AG04449 (cell line): ENCODE measurements around the gene ADAMTS17.

Source experiments
- CTCF ChIA-PET: fragments of 350-600 bp; formaldehyde crosslinking; extraction: SDS; loops from one replicate; lab custom pipeline; 2021; ENCODE audit warnings: antibody characterized with exemption; lab: Yijun Ruan, JAX
- POLR2A ChIA-PET: fragments of 400-600, 350-600 bp; formaldehyde crosslinking; extraction: SDS; loops from one replicate; lab custom pipeline; 2020; ENCODE audit warnings: antibody characterized with exemption, inconsistent platforms; lab: Yijun Ruan, JAX
- DNase-seq: peaks from one replicate; pipeline ENCODE4 v3.0.0-alpha.2; 2010; ENCODE audit warnings: low read depth, low spot score
- H3K4me3 ChIP-seq: 2 replicates; pipeline ENCODE4 v1.5.1; 2011; ENCODE audit warnings: low read depth, mild to moderate bottlenecking, control low read depth, low read length
- TF ChIP-seq, protein P1 (sequence below): IDR thresholded peaks from one replicate; pipeline ENCODE4 v1.5.1; 2011; ENCODE audit warnings: mild to moderate bottlenecking, moderate library complexity, low read length, control low read depth, inconsistent platforms; ENCODE audit not compliant: insufficient read depth; ENCODE audit errors: missing control alignments

Gene ADAMTS17

DNA sequence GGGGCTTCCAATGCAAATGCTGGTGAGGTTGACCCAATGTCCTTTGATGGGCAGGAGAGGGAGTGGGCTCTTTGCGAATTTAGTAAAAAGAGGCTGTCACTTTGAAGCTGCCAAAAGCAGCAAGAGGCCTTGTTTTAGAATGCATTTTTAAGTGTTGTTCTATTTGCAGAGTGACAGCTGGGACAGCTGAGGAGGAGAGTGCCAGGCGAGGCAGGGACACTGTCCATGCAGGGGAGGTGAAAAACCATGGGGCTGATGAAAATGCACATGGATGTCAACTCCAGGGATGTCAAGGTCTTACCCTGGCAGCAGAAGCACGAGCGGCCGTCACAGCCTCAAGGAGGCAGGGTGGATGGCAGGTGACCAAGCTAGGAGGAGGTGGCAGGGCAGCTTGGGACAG, 279.8 kb downstream of the ADAMTS17 start:
- ChIA-PET POLR2A (no interaction called here), CTCF (no interaction called here)
- no peak for DNase-seq
- no peak overlapping the region for H3K4me3 ChIP-seq
- TF ChIP-seq, protein P1, sequence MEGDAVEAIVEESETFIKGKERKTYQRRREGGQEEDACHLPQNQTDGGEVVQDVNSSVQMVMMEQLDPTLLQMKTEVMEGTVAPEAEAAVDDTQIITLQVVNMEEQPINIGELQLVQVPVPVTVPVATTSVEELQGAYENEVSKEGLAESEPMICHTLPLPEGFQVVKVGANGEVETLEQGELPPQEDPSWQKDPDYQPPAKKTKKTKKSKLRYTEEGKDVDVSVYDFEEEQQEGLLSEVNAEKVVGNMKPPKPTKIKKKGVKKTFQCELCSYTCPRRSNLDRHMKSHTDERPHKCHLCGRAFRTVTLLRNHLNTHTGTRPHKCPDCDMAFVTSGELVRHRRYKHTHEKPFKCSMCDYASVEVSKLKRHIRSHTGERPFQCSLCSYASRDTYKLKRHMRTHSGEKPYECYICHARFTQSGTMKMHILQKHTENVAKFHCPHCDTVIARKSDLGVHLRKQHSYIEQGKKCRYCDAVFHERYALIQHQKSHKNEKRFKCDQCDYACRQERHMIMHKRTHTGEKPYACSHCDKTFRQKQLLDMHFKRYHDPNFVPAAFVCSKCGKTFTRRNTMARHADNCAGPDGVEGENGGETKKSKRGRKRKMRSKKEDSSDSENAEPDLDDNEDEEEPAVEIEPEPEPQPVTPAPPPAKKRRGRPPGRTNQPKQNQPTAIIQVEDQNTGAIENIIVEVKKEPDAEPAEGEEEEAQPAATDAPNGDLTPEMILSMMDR, result no peak

DNA sequence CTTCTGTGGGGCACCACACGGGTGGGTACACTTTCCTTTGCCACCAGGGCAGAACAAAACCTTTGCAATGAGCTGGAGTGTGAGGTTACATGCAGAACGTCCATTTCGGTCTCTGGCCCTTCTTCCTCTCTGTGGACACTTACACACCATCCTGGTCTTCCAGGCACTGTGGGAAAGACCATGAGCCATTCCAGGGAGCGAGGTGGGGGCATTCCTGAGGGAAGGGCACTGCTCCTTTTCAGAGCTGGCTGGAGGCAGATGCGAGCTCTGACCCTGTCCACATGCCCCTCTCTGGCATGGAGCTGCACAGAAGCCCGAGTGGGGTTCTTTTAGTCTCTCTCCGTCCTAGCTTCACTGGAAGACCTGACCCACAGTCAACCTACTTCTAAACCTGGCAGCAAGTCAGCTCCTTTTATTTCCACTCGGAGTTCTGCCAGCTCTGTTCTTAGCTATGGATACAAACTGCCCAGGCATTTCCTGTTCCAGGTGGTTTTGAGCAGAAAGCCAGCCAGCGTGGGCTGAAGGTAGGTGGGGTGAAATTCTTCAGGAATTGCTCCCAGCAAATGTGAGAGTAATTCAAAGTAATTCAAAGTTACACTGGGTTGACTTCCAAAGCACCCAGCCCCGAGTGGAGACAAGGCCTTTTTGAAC, 281.4 kb downstream of the ADAMTS17 start:
- no peak overlapping the region for H3K4me3 ChIP-seq
- TF ChIP-seq, protein P1, result no peak
- no peak for DNase-seq
- POLR2A ChIA-PET, result no interaction called here
- CTCF ChIA-PET, result no interaction called here

DNA sequence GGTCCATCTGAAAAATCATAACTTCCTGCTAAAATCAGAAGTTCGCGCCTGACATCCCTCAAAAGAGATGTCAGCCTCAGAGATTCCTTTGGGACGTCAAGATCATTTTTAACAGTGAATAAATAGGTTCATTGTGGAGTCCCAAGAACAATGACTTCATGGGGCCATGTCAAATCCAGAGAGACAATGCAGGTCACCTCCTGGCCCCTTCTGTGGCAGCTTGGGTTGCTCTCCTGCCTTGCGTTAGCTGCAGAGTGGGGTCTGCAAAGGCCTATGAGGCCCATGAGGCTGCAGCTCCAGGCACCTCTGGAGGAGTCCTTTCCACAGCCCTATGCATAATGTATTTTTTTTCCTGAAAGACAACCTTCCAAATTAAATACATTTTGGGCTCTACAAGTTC, 282.3 kb downstream of the ADAMTS17 start:
- DNase-seq, result no peak
- POLR2A ChIA-PET, result no interaction called here
- TF ChIP-seq, protein P1, result no peak
- no peak overlapping the region for H3K4me3 ChIP-seq
- CTCF ChIA-PET, result no interaction called here

DNA sequence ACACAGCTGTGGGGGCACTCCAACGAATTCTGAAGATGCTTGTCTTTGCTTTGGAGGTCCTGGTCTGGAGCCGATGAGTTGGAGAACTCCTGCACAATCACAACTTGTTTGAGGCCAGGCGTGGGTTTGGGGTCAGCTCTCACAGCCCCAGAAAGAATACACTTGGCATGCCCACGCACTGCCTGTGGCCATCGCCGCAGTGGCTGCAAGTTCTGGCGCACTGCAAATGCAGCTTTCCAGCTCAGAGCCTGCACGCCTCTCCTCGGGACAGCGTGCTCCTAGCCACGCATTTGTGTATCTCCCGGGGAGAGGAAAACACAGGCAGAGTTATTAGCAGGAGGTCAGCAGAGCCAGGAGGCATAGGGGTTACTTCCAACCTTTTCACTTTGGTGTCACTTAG, 282.7 kb downstream of the ADAMTS17 start:
- no peak overlapping the region for H3K4me3 ChIP-seq
- TF ChIP-seq, protein P1, result no peak
- ChIA-PET CTCF (no interaction called here), POLR2A (no interaction called here)
- DNase-seq, result no peak

DNA sequence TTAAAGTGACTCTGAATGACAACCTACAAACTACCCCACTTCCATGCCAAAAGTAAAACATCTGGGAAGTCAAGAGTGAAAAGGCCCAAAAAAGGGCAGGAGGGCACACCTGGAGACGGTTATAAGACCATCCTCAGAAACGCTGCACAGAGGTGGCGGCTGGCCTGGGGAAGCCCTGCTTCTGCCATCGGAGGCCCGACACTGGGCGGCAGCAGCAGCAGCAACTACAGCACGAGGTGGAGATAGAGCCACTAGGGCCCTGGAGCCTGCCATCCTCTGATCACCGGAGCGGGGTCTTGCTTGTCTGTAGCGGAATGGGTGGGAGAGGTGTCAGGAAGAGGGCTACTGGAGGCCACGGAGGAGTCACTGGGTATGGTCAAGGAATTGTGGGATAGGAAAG, 283.3 kb downstream of the ADAMTS17 start:
- H3K4me3 ChIP-seq, result no peak overlapping the region
- no peak for DNase-seq
- TF ChIP-seq, protein P1, result no peak
- POLR2A ChIA-PET, result no interaction called here
- CTCF ChIA-PET, result no interaction called here

DNA sequence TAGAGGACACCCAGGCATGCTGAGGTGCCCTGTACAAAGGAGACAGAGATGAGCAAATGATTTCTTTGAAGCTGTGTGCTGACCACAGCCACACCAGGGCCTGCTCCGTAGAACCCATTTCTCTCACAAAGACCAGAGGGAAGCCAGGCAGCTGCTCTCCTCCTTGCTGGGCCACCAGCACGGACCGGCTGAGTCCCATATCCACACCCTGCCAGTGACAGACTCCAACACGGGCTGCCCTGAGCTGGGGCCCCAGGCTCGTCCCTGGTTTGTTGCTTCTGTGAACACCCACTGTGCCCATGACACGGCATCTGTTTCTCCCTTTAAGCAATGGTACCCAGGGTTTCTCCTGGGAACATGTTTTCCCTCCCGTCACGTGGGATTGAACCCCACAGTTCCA, 284.5 kb downstream of the ADAMTS17 start:
- TF ChIP-seq, protein P1, result no peak
- DNase-seq, result no peak
- POLR2A ChIA-PET, result no interaction called here
- CTCF ChIA-PET, result no interaction called here
- no peak overlapping the region for H3K4me3 ChIP-seq
